Urinary bladder (tissue), 4 donors: Measurements from ENCODE around the gene PEX6. TPM values are rescaled to one million over a fixed set of nuclear protein-coding genes. Genes with fewer than 3 reads are reported as not detected.
A peak's percentile ranks its signal among the peaks of the same experiment; 100 is the strongest.

Source experiments
- DNase-seq: peaks from one replicate; pipeline ENCODE4 v3.0.0-alpha.2; 2015; ENCODE audit errors: extremely low spot score
- H3K27ac ChIP-seq: one replicate; pipeline ENCODE4 v1.5.1; 2013; ENCODE audit warnings: low read depth, mild to moderate bottlenecking, moderate library complexity
- H3K36me3 ChIP-seq: one replicate; pipeline ENCODE4 v1.6.1; 2013; ENCODE audit warnings: mild to moderate bottlenecking, moderate library complexity; ENCODE audit not compliant: insufficient read depth
- H3K4me1 ChIP-seq: one replicate; pipeline ENCODE4 v1.6.1; 2013; ENCODE audit warnings: mild to moderate bottlenecking, moderate library complexity; ENCODE audit not compliant: insufficient read depth
- H3K4me3 ChIP-seq: one replicate; pipeline ENCODE4 v1.5.1; 2013; ENCODE audit warnings: low read depth, low read length
- WGBS: extraction: QIAGEN DNeasy Blood & Tissue Kit; methylation state at CpG from one replicate; pipeline ENCODE4 v1.1.7; 2013; 5-methylcytosine and 5-hydroxymethylcytosine counted together
- polyA plus RNA-seq: library from polyadenylated mRNA; stranded (reverse); fragments of 200-250 nt; gene quantifications from one replicate; pipeline ENCODE4 v1.2.3, GENCODE V29; 2013
- total RNA-seq: library from RNA; depleted of rRNA; stranded (reverse); fragments of >200 nt; gene quantifications from one replicate; pipeline ENCODE4 v1.2.3, GENCODE V29; 2014
- donor health status: healthy with polysubstance abuse.
- donor health status: healthy.

Gene PEX6
- total and polyA plus RNA-seq, 2 donors = 12.2 to 18.9 TPM

DNA sequence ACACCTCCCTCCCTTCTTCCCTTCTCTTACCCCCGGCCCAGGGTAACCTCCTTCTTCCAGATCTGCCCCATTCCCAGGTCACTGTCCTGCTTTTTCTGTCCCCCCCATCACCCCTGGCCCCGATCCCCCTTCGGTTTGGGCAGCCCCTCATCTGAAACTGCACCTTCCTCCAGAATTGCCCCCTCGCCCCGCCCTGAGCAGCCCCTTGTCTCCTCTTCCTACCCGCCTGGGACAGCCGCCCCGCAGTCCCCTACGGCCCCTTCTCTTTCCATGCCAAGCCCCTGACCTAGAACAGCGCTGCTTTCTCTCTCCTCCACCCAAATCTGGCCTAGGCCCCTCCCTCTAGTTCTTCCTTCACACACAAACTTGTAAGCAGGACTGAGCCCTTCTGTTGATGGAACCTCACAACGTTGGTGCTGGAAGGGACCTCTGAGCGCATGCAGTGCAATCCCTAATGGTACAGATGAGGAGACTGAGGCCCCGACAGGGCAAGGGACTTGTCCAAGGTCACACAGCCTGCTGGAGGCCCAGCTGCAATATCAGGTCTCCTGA, 6.0 kb upstream of the PEX6 start:
- DNase-seq = no peak
- 10% methylated on average over 13 of the region's 13 CpGs for WGBS
- no peaks in the 10 kb centered on the region for H3K4me1 ChIP-seq
- H3K4me3 ChIP-seq = peak overlapping the region; percentile 76
- H3K27ac ChIP-seq = peak overlapping the region; percentile 45
- H3K36me3 ChIP-seq = no peaks in the 10 kb centered on the region

DNA sequence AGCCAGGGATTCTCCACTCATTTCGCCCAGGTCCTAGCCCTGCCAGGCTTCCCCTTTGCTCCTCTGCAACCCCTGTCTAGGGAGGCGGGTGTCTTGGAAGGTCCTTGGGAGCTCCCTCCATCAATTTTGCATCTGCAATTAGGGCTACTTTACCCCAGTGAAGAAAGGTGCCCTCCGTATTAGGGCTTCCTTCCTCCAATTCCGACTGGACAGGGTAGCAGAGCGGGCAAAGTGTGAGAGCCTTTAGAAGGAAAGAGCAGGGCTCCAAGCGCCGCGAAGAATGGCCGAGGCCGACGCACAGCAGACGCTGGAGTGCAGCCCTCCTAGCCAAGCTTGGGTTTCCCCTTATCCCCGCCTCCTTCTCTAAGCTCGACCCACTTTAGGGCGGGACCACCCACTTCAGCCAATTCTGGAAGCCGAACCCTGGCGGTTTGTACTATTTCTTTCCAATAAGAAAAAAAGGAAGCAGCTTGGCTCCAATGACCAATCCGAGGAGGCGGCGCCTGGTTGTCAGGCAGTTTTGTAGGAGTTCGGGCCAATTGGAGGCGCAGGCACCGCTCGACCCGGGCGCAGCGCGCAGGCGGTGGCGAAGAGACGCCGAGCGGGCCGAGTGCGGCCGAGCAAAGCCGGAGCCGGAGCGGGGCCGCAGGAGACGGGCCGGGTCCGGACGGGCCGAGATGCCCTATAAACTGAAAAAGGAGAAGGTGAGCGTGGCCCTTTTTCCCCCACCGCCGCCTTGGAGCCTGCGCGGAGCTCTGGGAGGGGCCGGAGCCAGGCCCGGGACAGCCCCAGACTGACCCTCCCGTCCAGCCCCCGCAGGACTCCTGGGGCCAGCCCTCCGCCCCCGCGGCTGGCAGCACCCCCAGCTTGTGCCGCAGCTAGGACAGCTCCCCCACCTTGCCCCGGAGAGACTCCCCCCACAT, 5.3 kb upstream of the PEX6 start, which contains the start of gene PPP2R5D:
Gene PPP2R5D (plus strand): TSS at position 570 of the 923 bp plus-strand sequence. CDS start 108 bp downstream, at position 678.
- H3K4me1 ChIP-seq = no peaks in the 10 kb centered on the region
- H3K36me3 ChIP-seq = no peaks in the 10 kb centered on the region
- H3K4me3 ChIP-seq = peak within 1 kb of the TSS; percentile 76
- H3K27ac ChIP-seq = peak within 1 kb of the TSS; percentile 65
- DNase-seq = peak; percentile 98
- WGBS = under 1% methylated on average over 59 of the region's 59 CpGs

DNA sequence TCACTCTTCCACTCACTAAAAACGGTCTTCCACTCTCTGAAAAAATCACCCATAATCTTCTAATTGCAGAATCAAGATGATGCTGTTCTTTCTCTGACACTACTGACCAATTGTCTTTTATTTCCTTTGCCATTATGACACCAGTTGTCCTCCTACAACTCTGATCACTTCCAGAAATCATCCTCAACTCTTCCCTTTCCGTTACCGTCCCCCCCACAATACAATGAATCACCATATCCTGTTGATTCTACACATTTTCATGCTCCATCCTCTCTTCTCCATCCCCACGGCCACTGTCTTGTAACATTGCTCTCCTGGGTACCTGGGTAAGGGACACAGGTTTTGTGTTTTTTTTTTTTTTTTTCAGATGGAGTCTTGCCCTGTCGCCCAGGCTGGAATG, 2.9 kb upstream of the PEX6 start:
- Histone ChIP-seq H3K27ac (no peak overlapping the region), H3K36me3 (no peaks in the 10 kb centered on the region), H3K4me3 (no peak overlapping the region), H3K4me1 (no peaks in the 10 kb centered on the region)
- WGBS = 89% methylated on average over 5 of the region's 5 CpGs
- no peak for DNase-seq

DNA sequence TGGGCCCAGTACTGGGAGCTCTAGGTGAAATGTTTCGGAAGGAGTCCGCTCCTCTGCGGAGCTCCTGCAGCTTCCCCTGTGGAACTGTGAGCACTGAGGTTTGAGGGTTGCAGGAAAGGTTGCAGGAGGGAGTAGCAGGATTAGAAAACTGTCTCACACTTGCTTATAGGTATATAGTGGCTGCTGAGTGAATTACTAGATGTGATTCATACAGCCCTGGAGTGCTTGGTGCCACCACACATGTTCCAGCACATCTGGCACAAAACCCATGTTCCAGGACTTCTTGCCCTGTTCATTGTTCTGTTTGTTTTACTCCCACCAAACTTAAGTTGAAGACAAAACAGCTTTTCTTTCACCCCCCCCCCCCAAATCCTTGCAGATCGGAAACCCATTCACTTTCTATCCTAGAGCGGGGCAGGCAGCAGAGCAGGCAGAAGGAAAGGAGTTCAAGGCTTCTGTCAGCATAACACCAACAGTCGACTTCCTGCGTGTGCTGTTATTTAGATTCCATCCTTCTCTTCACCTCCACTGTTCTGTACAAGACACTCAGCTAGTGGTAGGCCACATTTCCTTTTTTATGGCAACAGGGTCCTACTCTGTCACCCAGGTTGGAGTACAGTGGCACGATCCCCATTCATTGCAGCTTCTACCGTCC, 669 bp upstream of the PEX6 start:
- 43% methylated on average over 9 of the region's 9 CpGs for WGBS
- Histone ChIP-seq H3K36me3 (no peaks in the 10 kb centered on the region), H3K4me3 (peak overlapping the region; percentile 90), H3K27ac (peak overlapping the region; percentile 71), H3K4me1 (no peaks in the 10 kb centered on the region)
- DNase-seq = no peak

DNA sequence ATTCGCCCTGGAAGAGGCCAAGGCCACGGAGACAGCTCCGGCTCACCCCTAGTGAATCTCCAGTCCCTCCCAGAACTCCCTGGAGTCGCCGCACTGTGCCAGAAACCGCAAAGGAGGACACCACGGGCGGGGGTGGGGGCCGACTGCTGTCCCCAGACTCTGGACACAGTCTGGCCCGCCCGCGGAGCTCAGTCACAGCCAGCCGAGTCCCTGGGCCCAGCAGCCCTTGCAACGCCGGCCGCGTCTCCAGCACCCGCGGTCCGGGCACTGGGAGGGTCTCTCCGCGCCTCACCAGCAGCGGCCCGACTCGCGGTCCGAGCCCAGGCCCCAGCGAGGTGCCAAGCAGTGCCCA, 518 bp downstream of the PEX6 start:
- Histone ChIP-seq H3K36me3 (peaks cover 5% of the 10 kb centered on the region), H3K27ac (peak overlapping the region; percentile 83), H3K4me1 (no peaks in the 10 kb centered on the region), H3K4me3 (peak overlapping the region; percentile 90)
- no peak for DNase-seq
- under 1% methylated on average over 28 of the region's 28 CpGs for WGBS

DNA sequence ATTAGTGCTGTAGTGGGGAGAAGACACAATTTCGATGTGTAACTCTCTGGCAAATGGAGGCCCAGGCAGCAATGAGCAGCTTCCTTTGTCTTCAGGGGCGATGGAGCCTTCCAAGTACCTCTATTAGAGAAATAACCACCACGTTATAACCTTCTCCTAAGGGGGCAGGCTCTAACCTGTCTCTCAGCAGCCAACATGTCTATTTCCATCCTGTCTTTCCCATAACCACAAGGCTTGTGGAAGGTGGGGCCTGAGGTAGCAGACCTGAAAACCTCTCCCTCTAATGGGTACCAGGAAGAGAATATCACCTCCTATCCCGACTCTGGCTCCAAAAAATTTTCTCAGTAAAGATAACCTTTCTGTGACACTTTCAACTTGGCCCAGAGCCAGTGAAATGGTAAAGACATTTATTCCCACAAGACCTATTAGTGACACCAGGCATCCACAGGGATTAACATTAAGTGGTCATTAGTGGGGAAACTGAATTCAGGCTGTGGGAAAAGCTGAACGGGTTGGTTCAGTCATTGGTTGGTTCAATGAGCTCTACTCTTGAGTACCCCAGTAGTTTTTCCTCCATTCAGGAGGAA, 4.0 kb downstream of the PEX6 start:
- no peak overlapping the region for H3K27ac ChIP-seq

DNA sequence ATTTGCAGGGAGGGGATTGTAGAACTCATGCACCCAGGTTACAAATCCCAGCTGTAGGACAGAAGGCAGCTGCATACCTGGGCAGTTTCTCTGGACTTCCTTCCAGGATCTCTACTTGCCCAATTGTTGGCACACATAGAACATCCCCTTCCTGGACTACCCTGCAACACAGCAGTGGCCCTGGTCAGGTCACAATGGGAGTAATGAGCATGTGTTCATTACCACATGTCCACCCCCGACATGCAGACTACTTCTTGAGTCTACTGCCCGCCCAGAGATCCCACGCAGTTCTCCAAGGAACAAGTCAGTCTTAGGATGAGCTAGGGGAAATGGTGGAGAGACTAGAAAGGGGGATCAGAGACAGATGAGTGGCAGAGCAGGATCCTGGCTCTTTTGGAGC, 5.1 kb downstream of the PEX6 start:
- WGBS = 89% methylated on average over 3 of the region's 3 CpGs
- peaks cover 5% of the 10 kb centered on the region for H3K36me3 ChIP-seq
- peaks cover 2% of the 10 kb centered on the region for H3K4me1 ChIP-seq
- H3K27ac ChIP-seq = no peak overlapping the region
- no peak overlapping the region for H3K4me3 ChIP-seq
- DNase-seq = no peak

More for the DNA sequence above, 4.0 kb downstream of the PEX6 start:
- no peak overlapping the region for H3K4me3 ChIP-seq
- WGBS = 76% methylated on average over 5 of the region's 5 CpGs
- peaks cover 2% of the 10 kb centered on the region for H3K4me1 ChIP-seq
- H3K36me3 ChIP-seq = peaks cover 5% of the 10 kb centered on the region
- no peak for DNase-seq

DNA sequence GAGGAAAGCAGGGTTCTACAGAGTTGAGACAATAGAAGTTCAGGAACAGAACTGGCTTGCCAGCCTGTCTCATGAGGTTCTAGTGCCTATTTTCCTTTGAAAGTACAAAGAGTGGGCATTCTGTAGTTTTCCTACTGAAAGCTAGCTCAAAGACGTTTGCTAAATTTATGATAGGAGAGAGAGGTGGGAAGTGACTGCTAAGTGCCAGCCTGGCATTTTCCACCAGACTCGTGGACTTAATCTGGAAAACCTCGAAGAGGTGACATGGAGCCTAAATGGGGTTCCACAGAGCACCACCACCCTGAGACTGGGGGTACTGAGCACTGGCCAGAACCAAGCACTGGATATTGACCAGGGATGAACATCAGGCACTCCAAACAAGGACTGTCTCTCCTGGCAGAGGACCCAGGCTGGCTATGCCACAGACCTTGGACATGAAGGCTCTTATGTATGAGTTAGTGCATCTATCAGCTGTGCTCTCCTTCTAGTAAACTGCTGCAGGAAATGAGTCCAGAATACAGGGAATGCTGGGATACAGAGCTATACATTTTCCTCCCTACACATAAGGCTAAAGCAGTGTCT, 7.1 kb downstream of the PEX6 start:
- Histone ChIP-seq H3K4me3 (no peak overlapping the region), H3K27ac (no peak overlapping the region), H3K36me3 (peaks cover 7% of the 10 kb centered on the region), H3K4me1 (peaks cover 2% of the 10 kb centered on the region)
- no peak for DNase-seq
- WGBS = 79% methylated on average over 3 of the region's 3 CpGs

DNA sequence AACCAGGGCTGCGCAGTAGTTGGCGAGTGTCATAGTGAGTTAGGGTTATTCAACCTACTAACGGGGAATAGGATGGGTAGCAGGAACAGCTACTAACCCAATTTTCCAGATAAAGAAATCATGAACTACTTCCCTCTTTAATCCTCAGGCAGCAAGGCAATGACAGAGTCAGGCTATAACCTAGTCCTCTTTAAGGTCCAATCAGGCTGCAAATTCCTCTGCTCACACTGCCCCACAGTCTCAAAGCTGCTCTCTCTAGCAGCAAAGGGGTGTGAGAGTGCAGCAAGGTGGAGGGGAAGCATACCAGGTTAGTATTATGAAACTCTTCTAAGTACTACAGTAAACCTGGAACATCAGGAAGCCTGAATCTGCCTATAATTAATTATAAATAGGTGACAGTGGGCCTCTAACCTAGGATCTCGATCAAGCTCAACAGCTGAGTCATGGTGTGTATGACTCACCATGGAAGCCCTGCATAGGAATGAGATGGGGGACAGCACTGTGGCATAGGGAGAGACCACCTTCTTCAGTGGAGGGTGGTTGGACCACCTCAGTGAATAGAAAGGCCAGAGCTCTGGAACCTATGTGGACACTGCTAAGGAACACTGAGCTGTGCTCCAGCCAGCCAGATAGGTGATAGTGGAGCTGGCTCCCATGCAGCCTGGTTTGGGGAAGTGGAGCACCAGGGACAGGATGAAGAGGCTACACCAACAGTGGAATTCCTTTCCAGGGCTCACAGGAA, 7.9 kb downstream of the PEX6 start:
- no peak for DNase-seq
- 81% methylated on average over 4 of the region's 4 CpGs for WGBS
- peaks cover 7% of the 10 kb centered on the region for H3K36me3 ChIP-seq

DNA sequence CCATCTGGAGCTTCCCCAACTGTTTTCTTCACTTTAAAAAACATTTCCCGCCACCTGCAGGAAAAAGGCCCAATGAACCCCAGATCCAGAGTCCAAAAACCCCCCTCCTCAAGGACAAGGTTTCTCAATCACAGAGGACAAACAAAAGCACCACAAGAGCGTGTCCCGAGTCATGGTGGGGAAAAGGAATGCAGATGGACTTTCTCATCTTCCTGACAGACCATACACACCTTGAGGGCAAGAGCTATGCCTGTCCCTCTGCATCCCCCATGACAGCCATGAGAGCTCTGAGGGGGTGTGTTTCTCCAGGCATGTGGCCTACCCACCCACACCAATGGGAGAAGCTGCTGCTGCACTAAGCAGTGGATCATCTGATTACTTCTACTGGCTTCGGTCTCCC, 9.0 kb downstream of the PEX6 start:
- 92% methylated on average over 4 of the region's 4 CpGs for WGBS
- H3K27ac ChIP-seq = no peak overlapping the region
- H3K4me1 ChIP-seq = peaks cover 2% of the 10 kb centered on the region
- DNase-seq = no peak
- H3K4me3 ChIP-seq = no peak overlapping the region
- H3K36me3 ChIP-seq = peaks cover 9% of the 10 kb centered on the region

More for the DNA sequence above, 7.9 kb downstream of the PEX6 start:
- H3K27ac ChIP-seq = no peak overlapping the region
- no peak overlapping the region for H3K4me3 ChIP-seq
- H3K4me1 ChIP-seq = peaks cover 2% of the 10 kb centered on the region

DNA sequence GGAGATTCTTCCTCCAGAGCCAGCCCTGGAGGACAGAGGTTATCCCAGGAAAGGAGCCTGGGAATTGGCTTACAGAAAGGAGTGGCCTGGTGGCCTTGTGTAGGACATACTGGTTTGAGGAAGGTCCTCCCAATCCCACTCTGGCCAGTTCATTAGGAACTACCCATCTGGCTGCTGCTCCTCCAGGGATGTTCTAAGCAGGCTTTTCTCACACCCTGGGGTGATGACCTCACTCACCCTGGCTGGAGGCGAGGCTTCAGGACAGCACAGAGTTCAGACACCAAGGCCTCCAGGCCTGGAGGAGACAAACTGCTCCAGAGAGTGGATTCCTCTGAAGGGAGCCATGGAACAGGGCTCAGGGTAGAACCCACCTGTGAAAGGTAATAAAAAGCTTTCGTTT, 9.6 kb downstream of the PEX6 start:
- no peak overlapping the region for H3K27ac ChIP-seq
- WGBS = 89% methylated on average over 2 of the region's 2 CpGs
- peaks cover 9% of the 10 kb centered on the region for H3K36me3 ChIP-seq
- DNase-seq = no peak
- no peak overlapping the region for H3K4me3 ChIP-seq
- peaks cover 2% of the 10 kb centered on the region for H3K4me1 ChIP-seq

DNA sequence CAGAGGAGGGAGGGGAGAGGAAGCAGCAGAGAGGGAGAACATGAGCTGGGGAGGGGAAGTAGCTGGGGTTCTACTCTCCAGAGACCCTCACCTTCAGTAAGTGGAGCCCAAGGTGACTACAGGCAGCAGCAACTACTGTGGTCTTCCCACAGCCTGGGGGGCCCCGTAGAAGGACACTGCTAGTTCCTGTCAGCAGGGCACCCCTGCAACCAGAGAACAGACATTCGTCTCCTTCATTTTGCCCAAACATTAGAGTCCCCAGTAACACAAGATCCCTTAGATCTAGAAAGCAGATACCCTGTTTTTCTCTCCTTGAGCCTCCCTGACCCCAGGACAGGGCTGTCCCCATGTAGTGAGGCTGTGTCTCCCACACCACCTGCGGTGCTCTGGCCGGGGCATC, 10.2 kb downstream of the PEX6 start:
- peaks cover 9% of the 10 kb centered on the region for H3K36me3 ChIP-seq
- no peak overlapping the region for H3K4me3 ChIP-seq
- peaks cover 2% of the 10 kb centered on the region for H3K4me1 ChIP-seq
- 78% methylated on average over 4 of the region's 4 CpGs for WGBS
- H3K27ac ChIP-seq = no peak overlapping the region
- DNase-seq = no peak
